ENCODE results near the gene CORO7. TPM values are rescaled to one million over a fixed set of nuclear protein-coding genes. Genes with fewer than 3 reads are reported as not detected.

Gene CORO7
- total and polyA plus RNA-seq, 2 donors = 13.7 to 15.6 TPM

GRCh38 chr16:4371357-4372000, 44.9 kb downstream of the CORO7 start, which contains the start of gene VASN:
VASN (plus strand) TSS chr16:4371848; CDS start chr16:4380878, 9,030 bp downstream.
- Histone ChIP-seq H3K4me3 (ENCODE audit: low read depth, low read length) (peak within 1 kb of the TSS; percentile 86), H3K27ac (ENCODE audit: low read depth) (peak within 1 kb of the TSS; percentile 88), H3K4me1 (ENCODE audit: insufficient read depth) (no peaks in the 10 kb centered on the region), H3K36me3 (ENCODE audit: insufficient read depth) (no peaks in the 10 kb centered on the region)
- 3% methylated on average over 50 of the region's 50 CpGs for WGBS
- DNase-seq (ENCODE audit: extremely low spot score) = no peak

- no peak for DNase-seq (ENCODE audit: extremely low spot score)
- no peaks in the 10 kb centered on the region for H3K36me3 ChIP-seq (ENCODE audit: insufficient read depth)
- no peaks in the 10 kb centered on the region for H3K4me1 ChIP-seq (ENCODE audit: insufficient read depth)
- H3K4me3 ChIP-seq (ENCODE audit: low read depth, low read length) = no peak overlapping the region
- 34% methylated on average over 14 of the region's 14 CpGs for WGBS
- peak overlapping the region; percentile 76 for H3K27ac ChIP-seq (ENCODE audit: low read depth)
These were observed 45.6 kb downstream of the CORO7 start for GRCh38 chr16:4370570-4371356.

- Histone ChIP-seq H3K36me3 (ENCODE audit: insufficient read depth) (no peaks in the 10 kb centered on the region), H3K4me3 (ENCODE audit: low read depth, low read length) (no peak overlapping the region), H3K4me1 (ENCODE audit: insufficient read depth) (no peaks in the 10 kb centered on the region), H3K27ac (ENCODE audit: low read depth) (peak overlapping the region; percentile 76)
- 79% methylated on average over 3 of the region's 3 CpGs for WGBS
- DNase-seq (ENCODE audit: extremely low spot score) = no peak
These were observed 46.2 kb downstream of the CORO7 start for GRCh38 chr16:4370151-4370550.

GRCh38 chr16:4369007-4369733, 47.2 kb downstream of the CORO7 start:
- no peak for DNase-seq (ENCODE audit: extremely low spot score)
- no peaks in the 10 kb centered on the region for H3K4me1 ChIP-seq (ENCODE audit: insufficient read depth)
- WGBS = 85% methylated on average over 13 of the region's 13 CpGs
- H3K36me3 ChIP-seq (ENCODE audit: insufficient read depth) = no peaks in the 10 kb centered on the region
- H3K27ac ChIP-seq (ENCODE audit: low read depth) = peak overlapping the region; percentile 11
- H3K4me3 ChIP-seq (ENCODE audit: low read depth, low read length) = no peak overlapping the region

GRCh38 chr16:4367393-4367856, 49.0 kb downstream of the CORO7 start:
- Histone ChIP-seq H3K36me3 (ENCODE audit: insufficient read depth) (no peaks in the 10 kb centered on the region), H3K4me3 (ENCODE audit: low read depth, low read length) (no peak overlapping the region), H3K4me1 (ENCODE audit: insufficient read depth) (no peaks in the 10 kb centered on the region), H3K27ac (ENCODE audit: low read depth) (no peak overlapping the region)
- WGBS = 96% methylated on average over 5 of the region's 5 CpGs
- DNase-seq (ENCODE audit: extremely low spot score) = no peak

- no peak for DNase-seq (ENCODE audit: extremely low spot score)
- no peaks in the 10 kb centered on the region for H3K4me1 ChIP-seq (ENCODE audit: insufficient read depth)
- no peak overlapping the region for H3K27ac ChIP-seq (ENCODE audit: low read depth)
- H3K36me3 ChIP-seq (ENCODE audit: insufficient read depth) = no peaks in the 10 kb centered on the region
- no peak overlapping the region for H3K4me3 ChIP-seq (ENCODE audit: low read depth, low read length)
- 89% methylated on average over 13 of the region's 13 CpGs for WGBS
These were observed 50.4 kb downstream of the CORO7 start for GRCh38 chr16:4366016-4366415.

GRCh38 chr16:4365615-4366014, 50.8 kb downstream of the CORO7 start:
- Histone ChIP-seq H3K4me1 (ENCODE audit: insufficient read depth) (no peaks in the 10 kb centered on the region), H3K4me3 (ENCODE audit: low read depth, low read length) (no peak overlapping the region), H3K27ac (ENCODE audit: low read depth) (no peak overlapping the region), H3K36me3 (ENCODE audit: insufficient read depth) (no peaks in the 10 kb centered on the region)
- DNase-seq (ENCODE audit: extremely low spot score) = no peak
- WGBS = 92% methylated on average over 12 of the region's 12 CpGs

GRCh38 chr16:4365014-4365406, 51.4 kb downstream of the CORO7 start:
- no peaks in the 10 kb centered on the region for H3K4me1 ChIP-seq (ENCODE audit: insufficient read depth)
- no peak overlapping the region for H3K27ac ChIP-seq (ENCODE audit: low read depth)
- 95% methylated on average over 10 of the region's 10 CpGs for WGBS
- no peaks in the 10 kb centered on the region for H3K36me3 ChIP-seq (ENCODE audit: insufficient read depth)
- no peak overlapping the region for H3K4me3 ChIP-seq (ENCODE audit: low read depth, low read length)
- no peak for DNase-seq (ENCODE audit: extremely low spot score)

- no peak for DNase-seq (ENCODE audit: extremely low spot score)
- no peak overlapping the region for H3K27ac ChIP-seq (ENCODE audit: low read depth)
- H3K4me1 ChIP-seq (ENCODE audit: insufficient read depth) = no peaks in the 10 kb centered on the region
- no peak overlapping the region for H3K4me3 ChIP-seq (ENCODE audit: low read depth, low read length)
- WGBS = 92% methylated on average over 37 of the region's 37 CpGs
- no peaks in the 10 kb centered on the region for H3K36me3 ChIP-seq (ENCODE audit: insufficient read depth)
These were observed 52.0 kb downstream of the CORO7 start for GRCh38 chr16:4364196-4365013.

GRCh38 chr16:4362476-4363135, 53.8 kb downstream of the CORO7 start:
- 91% methylated on average over 19 of the region's 19 CpGs for WGBS
- Histone ChIP-seq H3K36me3 (ENCODE audit: insufficient read depth) (peaks cover 1% of the 10 kb centered on the region), H3K27ac (ENCODE audit: low read depth) (no peak overlapping the region)

GRCh38 chr16:4361944-4362311, 54.5 kb downstream of the CORO7 start:
- WGBS = 92% methylated on average over 12 of the region's 12 CpGs
- H3K27ac ChIP-seq (ENCODE audit: low read depth) = no peak overlapping the region
- H3K36me3 ChIP-seq (ENCODE audit: insufficient read depth) = peaks cover 1% of the 10 kb centered on the region
- H3K4me1 ChIP-seq (ENCODE audit: insufficient read depth) = no peaks in the 10 kb centered on the region
- no peak overlapping the region for H3K4me3 ChIP-seq (ENCODE audit: low read depth, low read length)
- no peak for DNase-seq (ENCODE audit: extremely low spot score)

More at GRCh38 chr16:4362476-4363135, 53.8 kb downstream of the CORO7 start:
- no peak overlapping the region for H3K4me3 ChIP-seq (ENCODE audit: low read depth, low read length)
- no peak for DNase-seq (ENCODE audit: extremely low spot score)
- no peaks in the 10 kb centered on the region for H3K4me1 ChIP-seq (ENCODE audit: insufficient read depth)

- peaks cover 1% of the 10 kb centered on the region for H3K36me3 ChIP-seq (ENCODE audit: insufficient read depth)
- no peak overlapping the region for H3K4me3 ChIP-seq (ENCODE audit: low read depth, low read length)
- WGBS = 96% methylated on average over 28 of the region's 28 CpGs
- DNase-seq (ENCODE audit: extremely low spot score) = no peak
- no peaks in the 10 kb centered on the region for H3K4me1 ChIP-seq (ENCODE audit: insufficient read depth)
- no peak overlapping the region for H3K27ac ChIP-seq (ENCODE audit: low read depth)
These were observed 55.1 kb downstream of the CORO7 start for GRCh38 chr16:4361033-4361943.

All from urinary bladder (tissue), 4 donors.